NCI-H128 (cell line): ENCODE data around the gene GEN1.

ENCODE experiments used
- DNase-seq: peaks from one replicate; lab custom pipeline; 2025; ENCODE audit not compliant: unreplicated experiment; lab: John Stamatoyannopoulos, UW

GEN1 gene

GRCh38 chr2:17752892-17753802 lies 791 bp upstream of the GEN1 start:
- DNase-seq = peak; percentile 8

GRCh38 chr2:17754773-17755425 lies 961 bp downstream of the GEN1 start:
- DNase-seq = no peak

- DNase-seq = no peak
Measured at GRCh38 chr2:17756668-17757067, 2.7 kb downstream of the GEN1 start.

- DNase-seq = no peak
Measured at GRCh38 chr2:17757321-17757720, 3.4 kb downstream of the GEN1 start.

GRCh38 chr2:17758118-17758517 lies 4.2 kb downstream of the GEN1 start:
- DNase-seq = no peak

GRCh38 chr2:17759805-17760204 lies 5.9 kb downstream of the GEN1 start:
- no peak for DNase-seq

GRCh38 chr2:17762451-17762850 lies 8.5 kb downstream of the GEN1 start:
- no peak for DNase-seq

GRCh38 chr2:17763641-17764333 lies 9.8 kb downstream of the GEN1 start:
- no peak for DNase-seq

GRCh38 chr2:17765398-17765797 lies 11.5 kb downstream of the GEN1 start:
- DNase-seq = no peak

GRCh38 chr2:17768894-17769293 lies 15.0 kb downstream of the GEN1 start:
- DNase-seq = no peak

GRCh38 chr2:17771956-17772355 lies 18.0 kb downstream of the GEN1 start:
- no peak for DNase-seq

- DNase-seq = no peak
Measured at GRCh38 chr2:17772532-17772931, 18.6 kb downstream of the GEN1 start.

- no peak for DNase-seq
Measured at GRCh38 chr2:17780546-17780945, 26.6 kb downstream of the GEN1 start.

- no peak for DNase-seq
Measured at GRCh38 chr2:17781482-17781881, 27.5 kb downstream of the GEN1 start.

GRCh38 chr2:17786727-17787126 lies 32.8 kb downstream of the GEN1 start:
- DNase-seq = no peak

GRCh38 chr2:17788773-17789172 lies 34.8 kb downstream of the GEN1 start:
- DNase-seq = no peak

GRCh38 chr2:17790536-17790935 lies 36.6 kb downstream of the GEN1 start:
- no peak for DNase-seq

- DNase-seq = no peak
Measured at GRCh38 chr2:17791121-17791816, 37.3 kb downstream of the GEN1 start.

- DNase-seq = no peak
Measured at GRCh38 chr2:17791817-17792130, 37.8 kb downstream of the GEN1 start.

GRCh38 chr2:17792515-17792914 lies 38.6 kb downstream of the GEN1 start:
- no peak for DNase-seq

- DNase-seq = no peak
Measured at GRCh38 chr2:17793296-17793695, 39.4 kb downstream of the GEN1 start.
